Erythroblast (primary cell): ENCODE data around the gene SOCS6.

Experiments used
- GATA1 ChIP-seq: IDR thresholded peaks from 2 replicates; pipeline ENCODE4 v1.6.1; 2011; ENCODE audit warnings: low read depth, mild to moderate bottlenecking, control low read depth, low read length, moderate library complexity
- POLR2A ChIP-seq: IDR thresholded peaks from 2 replicates; pipeline ENCODE4 v1.6.1; 2011; ENCODE audit warnings: mild to moderate bottlenecking, low read length

DNA sequence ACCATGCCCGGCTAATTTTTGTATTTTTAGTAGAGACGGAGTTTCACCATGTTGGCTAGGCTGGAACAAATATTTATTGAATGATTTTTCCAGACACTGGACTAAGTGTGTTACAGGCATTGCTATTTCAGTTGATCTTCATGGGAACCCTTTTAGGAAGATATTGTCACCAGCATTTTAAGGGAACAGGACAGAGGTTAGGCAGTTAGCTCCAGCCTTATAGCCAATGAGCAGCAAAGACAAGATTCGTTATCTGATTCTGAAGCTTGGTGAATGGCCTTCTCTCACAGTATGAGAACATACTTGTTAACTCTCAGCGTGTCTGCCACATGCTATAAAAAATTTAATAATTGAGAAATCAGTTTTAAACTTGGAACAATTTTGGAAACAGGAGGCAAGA lies 73.4 kb downstream of the SOCS6 start:
- TF ChIP-seq POLR2A (no peak), GATA1 (no peak)
